CD4-positive, alpha-beta T cell treated with Interleukin-4 for 1 hour (primary cell): ENCODE measurements around the gene AREG.
"Not testable (repeated sequence)": the region's sequence is repeated elsewhere in the genome, so short reads cannot be mapped to it uniquely, and the experiment has no call there.

Experiments used
- DNase-seq, 2 donors: peaks; one replicate each; pipeline ENCODE4 v3.0.0-alpha.2; 2020 to 2022

The AREG gene

GRCh38 chr4:74444891-74445642 is at the start of gene AREG:
AREG (plus strand) TSS chr4:74445136; CDS start chr4:74445346, 210 bp downstream.
- DNase-seq: peak; percentile 92 to 95

- DNase-seq: no peak
Observed at GRCh38 chr4:74395633-74396032, 49.3 kb upstream of the AREG start.

GRCh38 chr4:74397748-74398426 is 47.0 kb upstream of the AREG start:
- peak in 1 of 2 donors; percentile 43 for DNase-seq

GRCh38 chr4:74398894-74399589 is 45.9 kb upstream of the AREG start:
- not testable (repeated sequence) for DNase-seq

GRCh38 chr4:74400395-74400794 is 44.5 kb upstream of the AREG start:
- DNase-seq: no peak

- DNase-seq: no peak
Observed at GRCh38 chr4:74402692-74403456, 42.1 kb upstream of the AREG start.

- no peak for DNase-seq
Observed at GRCh38 chr4:74407891-74408290, 37.0 kb upstream of the AREG start.

GRCh38 chr4:74408639-74409038 is 36.3 kb upstream of the AREG start:
- no peak for DNase-seq

GRCh38 chr4:74410272-74410671 is 34.7 kb upstream of the AREG start:
- DNase-seq: no peak

- DNase-seq: no peak
Observed at GRCh38 chr4:74412225-74412624, 32.7 kb upstream of the AREG start.

GRCh38 chr4:74413265-74413664 is 31.7 kb upstream of the AREG start:
- DNase-seq: no peak

GRCh38 chr4:74414149-74414809 is 30.7 kb upstream of the AREG start:
- DNase-seq: no peak

- no peak for DNase-seq
Observed at GRCh38 chr4:74415602-74416300, 29.2 kb upstream of the AREG start.

GRCh38 chr4:74418063-74418670 is 26.8 kb upstream of the AREG start:
- no peak for DNase-seq

GRCh38 chr4:74420863-74421262 is 24.1 kb upstream of the AREG start:
- DNase-seq: no peak

GRCh38 chr4:74423104-74423503 is 21.8 kb upstream of the AREG start:
- no peak for DNase-seq

- no peak for DNase-seq
Observed at GRCh38 chr4:74424111-74424510, 20.8 kb upstream of the AREG start.

- DNase-seq: no peak
Observed at GRCh38 chr4:74426101-74426500, 18.8 kb upstream of the AREG start.

GRCh38 chr4:74428276-74428675 is 16.7 kb upstream of the AREG start:
- no peak for DNase-seq

- no peak for DNase-seq
Observed at GRCh38 chr4:74431113-74431826, 13.7 kb upstream of the AREG start.

GRCh38 chr4:74433043-74433442 is 11.9 kb upstream of the AREG start:
- no peak for DNase-seq
